Measurements from ENCODE around the gene IFNL3.
"Not testable (repeated sequence)": the region's sequence is repeated elsewhere in the genome, so short reads cannot be mapped to it uniquely, and the experiment has no call there.

Gene IFNL3

GRCh38 chr19:39244410-39245100 lies at the start of gene IFNL3:
IFNL3 (minus strand) TSS chr19:39245006; CDS start chr19:39244967, 39 bp downstream.
- DNase-seq (ENCODE audit: low spot score), result not testable (repeated sequence)

- no peak for DNase-seq (ENCODE audit: low spot score)
These were observed 48.6 kb upstream of the IFNL3 start for GRCh38 chr19:39293394-39293793.

GRCh38 chr19:39284032-39284431 lies 39.2 kb upstream of the IFNL3 start:
- DNase-seq (ENCODE audit: low spot score), result no peak

GRCh38 chr19:39282021-39282420 lies 37.2 kb upstream of the IFNL3 start:
- DNase-seq (ENCODE audit: low spot score), result no peak

- peak; percentile 36 for DNase-seq (ENCODE audit: low spot score)
These were observed 32.8 kb upstream of the IFNL3 start for GRCh38 chr19:39277598-39277997.

- DNase-seq (ENCODE audit: low spot score), result no peak
These were observed 31.9 kb upstream of the IFNL3 start for GRCh38 chr19:39276740-39277139.

GRCh38 chr19:39275578-39275977 lies 30.8 kb upstream of the IFNL3 start:
- no peak for DNase-seq (ENCODE audit: low spot score)

- DNase-seq (ENCODE audit: low spot score), result not testable (repeated sequence)
These were observed 29.1 kb upstream of the IFNL3 start for GRCh38 chr19:39273859-39274258.

- peak; percentile 37 for DNase-seq (ENCODE audit: low spot score)
These were observed 25.4 kb upstream of the IFNL3 start for GRCh38 chr19:39270036-39270871.

- not testable (repeated sequence) for DNase-seq (ENCODE audit: low spot score)
These were observed 24.6 kb upstream of the IFNL3 start for GRCh38 chr19:39269369-39269768.

GRCh38 chr19:39268531-39269223 lies 23.9 kb upstream of the IFNL3 start:
- not testable (repeated sequence) for DNase-seq (ENCODE audit: low spot score)

- DNase-seq (ENCODE audit: low spot score), result not testable (repeated sequence)
These were observed 23.3 kb upstream of the IFNL3 start, which contains the start of gene IFNL2 for GRCh38 chr19:39268085-39268484. IFNL2 (plus strand) TSS chr19:39268396; CDS start chr19:39268569, 173 bp downstream.

GRCh38 chr19:39265321-39265916 lies 20.6 kb upstream of the IFNL3 start:
- DNase-seq (ENCODE audit: low spot score), result no peak

GRCh38 chr19:39264306-39265290 lies 19.8 kb upstream of the IFNL3 start:
- no peak for DNase-seq (ENCODE audit: low spot score)

GRCh38 chr19:39263912-39264305 lies 19.1 kb upstream of the IFNL3 start:
- no peak for DNase-seq (ENCODE audit: low spot score)

GRCh38 chr19:39262496-39262895 lies 17.7 kb upstream of the IFNL3 start:
- no peak for DNase-seq (ENCODE audit: low spot score)

- no peak for DNase-seq (ENCODE audit: low spot score)
These were observed 16.9 kb upstream of the IFNL3 start for GRCh38 chr19:39261704-39262103.

- no peak for DNase-seq (ENCODE audit: low spot score)
These were observed 12.4 kb upstream of the IFNL3 start for GRCh38 chr19:39257227-39257626.

- no peak for DNase-seq (ENCODE audit: low spot score)
These were observed 9.9 kb upstream of the IFNL3 start for GRCh38 chr19:39254531-39255345.

Data from hepatic stellate cell (primary cell).